ENCODE data around the gene ASAH2.
"Not testable (repeated sequence)": the region's sequence is repeated elsewhere in the genome, so short reads cannot be mapped to it uniquely, and the experiment has no call there.

ASAH2 gene

DNA sequence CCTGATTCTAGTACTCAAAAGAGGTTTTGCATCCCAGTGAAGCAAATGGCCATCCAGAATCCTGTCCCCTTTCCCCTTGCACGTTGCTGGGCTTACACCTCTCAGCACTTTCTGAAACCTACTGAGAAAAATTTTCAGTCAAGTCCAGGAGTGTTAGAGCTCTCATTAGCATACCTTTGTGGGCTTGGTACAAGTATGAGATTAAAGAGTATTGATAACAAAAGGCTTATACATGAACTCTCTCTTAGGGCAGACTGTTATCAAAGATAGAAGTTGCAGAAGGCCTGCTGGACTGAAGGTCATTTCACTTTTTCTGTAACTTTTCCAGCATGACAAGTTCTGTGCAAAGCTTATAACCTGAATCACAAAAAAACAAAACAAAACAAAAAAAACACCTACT, at the start of gene ASAH2:
Gene ASAH2, minus strand, starts transcription at position 123 of the 400 bp plus-strand sequence. CDS start 2,906 bp downstream, outside the sequence.
- no peak for DNase-seq (ENCODE audit: low spot score)

DNA sequence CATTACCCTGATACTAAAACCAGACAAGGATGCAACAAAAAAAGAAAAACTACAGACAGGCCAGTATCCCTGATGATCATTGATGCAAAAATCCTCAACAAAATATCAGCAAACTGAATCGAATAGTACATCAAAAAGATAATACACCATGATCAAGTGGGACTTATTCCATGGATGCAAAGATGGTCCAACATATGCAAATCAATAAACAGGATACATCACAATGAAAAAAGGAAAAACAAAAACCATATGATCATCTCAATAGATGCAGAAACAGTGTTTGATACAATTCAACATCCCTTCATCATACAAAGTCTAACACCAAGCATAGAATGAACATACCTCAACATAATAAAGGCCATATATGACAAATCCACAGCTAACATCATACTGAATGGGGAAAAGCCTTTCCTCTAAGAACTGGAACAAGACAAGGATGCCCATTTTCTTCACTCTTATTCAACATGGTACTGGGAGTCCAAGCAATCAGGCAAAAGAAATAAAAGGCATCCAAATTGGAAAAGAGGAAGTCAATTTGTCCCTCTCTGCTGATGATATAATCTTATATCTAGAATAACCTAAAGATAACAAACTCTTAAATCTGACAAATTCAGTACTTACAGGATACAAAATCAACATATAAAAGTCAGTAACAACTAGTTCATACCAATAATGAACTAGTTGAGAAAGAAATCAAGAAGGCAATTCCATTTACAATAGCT, 48.8 kb upstream of the ASAH2 start:
- no peak for DNase-seq (ENCODE audit: low spot score)

DNA sequence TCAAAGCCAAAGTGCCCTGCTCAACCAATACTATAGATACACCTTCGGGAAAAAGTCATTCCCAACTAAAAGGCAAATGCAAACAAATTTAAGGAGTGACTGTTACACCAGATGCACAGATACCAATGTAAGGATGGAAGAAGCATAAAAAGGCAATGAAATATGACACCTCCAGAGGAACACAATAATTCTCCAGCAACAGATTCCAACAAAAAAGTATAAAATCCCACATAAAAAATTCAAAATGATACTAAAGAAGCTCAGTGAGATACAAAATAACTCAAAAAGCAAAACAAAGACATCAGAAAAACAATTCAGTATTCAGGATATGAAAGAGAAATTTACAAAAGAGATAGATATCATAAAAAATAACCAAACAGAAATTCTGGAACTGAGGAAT, 44.1 kb upstream of the ASAH2 start:
- no peak for DNase-seq (ENCODE audit: low spot score)

DNA sequence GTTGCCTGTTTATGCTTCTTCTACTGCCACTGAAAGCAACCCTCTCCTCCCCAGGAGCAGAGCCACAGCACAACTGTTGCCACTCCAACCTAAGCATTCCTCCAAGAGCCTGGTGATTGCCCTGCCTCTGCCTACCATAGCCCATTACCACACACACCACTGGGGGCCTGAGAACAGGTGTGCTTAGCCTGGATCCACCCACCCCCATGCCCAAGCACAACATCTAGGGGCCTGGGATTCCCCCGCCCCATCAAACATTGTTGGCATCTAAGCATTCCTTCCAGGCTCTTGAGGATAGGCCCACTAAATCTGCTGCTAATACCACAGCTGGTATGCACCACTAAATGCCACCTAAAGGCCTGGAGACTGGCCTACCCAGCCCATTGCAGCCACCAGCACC, 43.3 kb upstream of the ASAH2 start:
- no peak for DNase-seq (ENCODE audit: low spot score)

DNA sequence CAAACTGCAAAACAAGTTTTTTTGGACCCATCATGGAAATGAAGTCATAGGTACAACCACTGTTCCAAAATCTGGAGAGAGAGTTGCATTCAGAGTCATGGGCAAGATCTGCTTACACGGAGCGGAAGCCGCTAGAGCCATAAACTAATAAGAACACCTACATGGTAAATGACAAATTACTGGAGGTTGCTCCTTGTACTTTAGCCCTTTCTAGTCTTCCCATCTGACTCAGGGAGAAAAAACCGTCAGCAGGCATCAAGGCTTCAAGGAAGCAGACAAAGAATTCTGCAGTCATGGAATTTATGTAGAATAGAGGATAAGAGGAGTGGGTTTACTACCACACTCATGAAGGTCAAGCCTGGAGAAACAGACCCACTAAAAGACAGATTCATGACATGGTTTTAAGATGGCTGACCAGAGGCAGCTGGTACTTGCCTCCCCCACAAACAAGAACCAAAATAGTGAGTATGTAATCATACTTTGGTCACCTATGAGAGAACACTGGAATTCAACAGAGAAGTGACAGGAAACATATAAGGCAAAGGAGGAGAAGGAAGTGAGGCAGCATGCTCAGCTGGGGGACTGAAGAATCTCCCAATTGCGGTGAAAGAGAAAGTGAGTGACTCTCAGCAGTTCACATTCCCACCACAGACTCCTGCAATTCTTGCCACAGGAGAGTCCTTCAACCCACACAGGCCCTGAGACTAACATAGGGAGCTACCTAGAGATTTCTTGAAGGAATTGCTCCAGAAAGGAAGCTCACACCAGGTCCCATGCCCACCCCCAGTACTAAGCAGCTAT, 42.4 kb upstream of the ASAH2 start:
- no peak for DNase-seq (ENCODE audit: low spot score)

DNA sequence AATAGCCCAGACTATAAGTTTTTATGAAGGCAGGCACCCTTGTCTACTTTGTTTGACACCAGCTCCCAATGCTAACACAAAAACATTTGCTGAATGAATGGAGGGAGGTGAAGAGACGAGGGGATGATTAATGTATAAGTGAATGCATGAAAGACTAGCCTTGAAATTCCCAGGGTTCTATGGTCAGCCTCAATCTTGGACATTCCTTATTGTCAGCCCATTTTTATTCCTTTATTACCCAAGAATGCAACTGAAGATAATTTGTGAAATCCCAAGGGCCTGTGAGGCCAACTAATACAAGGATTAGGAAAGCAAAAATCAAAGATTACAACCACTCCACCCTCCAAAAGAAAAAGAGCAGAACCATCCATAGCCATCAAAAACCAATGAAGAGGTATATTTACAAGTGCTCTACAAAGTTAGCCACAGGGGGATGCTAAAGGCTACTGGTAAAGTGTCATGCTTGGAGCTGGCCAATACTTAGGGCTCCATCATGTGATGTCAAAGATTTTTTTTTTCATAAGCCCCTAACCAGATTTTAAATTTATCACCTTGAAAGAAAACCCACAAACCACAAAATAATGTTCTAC, 40.0 kb upstream of the ASAH2 start:
- DNase-seq (ENCODE audit: low spot score), result no peak

DNA sequence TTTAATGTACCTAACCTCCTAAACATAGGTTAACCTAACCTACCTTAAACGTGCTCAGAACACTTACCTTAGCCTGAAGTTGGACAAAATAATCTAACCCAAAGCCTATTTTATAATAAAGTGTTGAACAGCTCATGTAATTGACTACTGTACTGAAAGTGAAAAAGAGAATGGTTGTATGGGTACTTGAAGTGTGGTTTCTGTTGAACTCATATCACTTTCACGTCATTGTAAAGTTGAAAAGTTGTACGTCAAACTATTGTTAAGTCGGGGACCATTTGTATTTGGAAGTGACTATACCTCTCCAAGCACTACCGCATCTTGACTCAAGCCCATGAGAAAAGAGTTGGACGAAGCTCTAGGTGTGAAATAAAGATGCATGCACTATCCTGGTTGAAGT, 37.9 kb upstream of the ASAH2 start:
- no peak for DNase-seq (ENCODE audit: low spot score)

DNA sequence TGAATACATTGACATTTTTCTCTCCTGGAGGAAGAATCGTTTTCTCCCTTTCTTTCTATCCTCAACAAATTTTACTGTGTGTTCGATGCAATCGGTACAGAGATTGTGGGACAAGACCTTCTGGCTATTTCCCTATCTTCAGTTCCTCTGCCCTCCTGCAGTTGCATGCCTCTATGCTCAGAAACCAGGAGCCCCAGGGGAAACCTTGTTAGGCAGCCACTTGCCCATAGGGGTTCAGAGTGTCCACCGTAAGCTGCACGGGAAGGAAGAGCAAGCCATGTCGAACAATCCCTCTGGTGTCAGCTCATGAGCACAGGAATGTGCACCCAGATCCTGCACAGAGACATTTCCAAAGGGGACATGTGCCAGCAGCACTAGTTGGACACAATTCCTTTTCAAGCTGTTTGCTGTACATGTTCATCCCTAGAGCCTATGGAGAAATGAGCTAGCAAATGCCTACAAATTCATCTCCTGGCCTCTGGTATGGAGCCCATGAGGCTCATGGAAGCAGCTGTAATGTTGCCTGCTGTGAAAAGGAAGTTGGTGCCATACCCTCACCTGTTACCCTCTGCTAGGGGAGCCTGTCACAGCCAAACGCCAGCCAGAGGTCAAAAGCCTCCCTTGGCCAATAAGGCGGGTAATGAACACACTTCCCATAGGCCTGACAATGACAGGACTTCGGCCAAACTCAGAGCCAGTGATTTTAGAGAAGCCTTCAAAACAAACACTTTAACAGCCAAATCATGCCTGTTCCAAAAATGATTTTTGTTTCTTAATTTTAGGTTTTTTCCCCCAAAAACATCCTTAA, 35.9 kb upstream of the ASAH2 start:
- DNase-seq (ENCODE audit: low spot score), result no peak

DNA sequence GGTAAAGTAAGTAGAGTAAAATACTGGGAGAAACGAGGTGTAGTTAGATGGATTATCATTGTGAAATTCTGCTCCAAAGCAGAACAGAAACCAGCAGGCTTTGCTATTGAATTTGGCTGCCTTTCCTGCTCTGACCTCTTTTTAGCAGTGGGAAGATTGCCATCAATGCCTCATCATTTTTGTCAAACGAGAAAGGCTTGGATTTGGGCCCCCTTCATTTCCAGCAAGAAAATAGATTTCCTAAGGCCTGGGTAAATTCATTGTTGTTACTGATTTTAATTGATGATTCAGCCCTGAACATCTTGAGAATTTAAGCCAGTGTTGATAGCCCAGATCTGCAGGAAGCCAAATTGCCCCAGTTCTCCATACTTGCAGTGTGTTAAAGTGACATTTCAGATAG, 35.2 kb upstream of the ASAH2 start:
- DNase-seq (ENCODE audit: low spot score), result no peak

DNA sequence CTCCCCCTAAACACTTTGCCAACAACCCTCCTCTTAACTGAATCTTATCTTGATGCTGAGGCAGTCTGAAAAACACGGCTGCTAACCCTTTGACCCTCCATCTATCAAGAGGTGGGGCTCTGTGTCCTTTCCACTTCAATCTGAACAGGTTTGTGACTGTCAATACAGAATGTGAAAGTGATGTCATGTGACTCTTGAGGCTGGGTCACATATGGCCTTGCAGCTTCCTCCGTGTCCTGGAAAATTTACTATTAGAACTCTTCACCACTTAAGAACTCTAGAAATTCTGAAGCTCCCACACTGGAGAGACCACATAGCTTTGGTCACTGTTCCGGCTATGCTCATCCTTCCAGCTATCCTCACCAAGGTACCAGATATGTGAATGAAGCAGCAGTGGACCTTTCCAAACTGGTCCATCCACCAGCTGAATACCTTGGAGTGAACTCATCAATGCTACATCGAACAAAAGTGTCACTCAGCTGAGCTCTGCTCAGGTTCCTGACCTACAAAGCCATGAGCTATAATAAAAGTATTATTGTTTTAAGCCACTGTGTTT, 30.7 kb upstream of the ASAH2 start:
- no peak for DNase-seq (ENCODE audit: low spot score)

DNA sequence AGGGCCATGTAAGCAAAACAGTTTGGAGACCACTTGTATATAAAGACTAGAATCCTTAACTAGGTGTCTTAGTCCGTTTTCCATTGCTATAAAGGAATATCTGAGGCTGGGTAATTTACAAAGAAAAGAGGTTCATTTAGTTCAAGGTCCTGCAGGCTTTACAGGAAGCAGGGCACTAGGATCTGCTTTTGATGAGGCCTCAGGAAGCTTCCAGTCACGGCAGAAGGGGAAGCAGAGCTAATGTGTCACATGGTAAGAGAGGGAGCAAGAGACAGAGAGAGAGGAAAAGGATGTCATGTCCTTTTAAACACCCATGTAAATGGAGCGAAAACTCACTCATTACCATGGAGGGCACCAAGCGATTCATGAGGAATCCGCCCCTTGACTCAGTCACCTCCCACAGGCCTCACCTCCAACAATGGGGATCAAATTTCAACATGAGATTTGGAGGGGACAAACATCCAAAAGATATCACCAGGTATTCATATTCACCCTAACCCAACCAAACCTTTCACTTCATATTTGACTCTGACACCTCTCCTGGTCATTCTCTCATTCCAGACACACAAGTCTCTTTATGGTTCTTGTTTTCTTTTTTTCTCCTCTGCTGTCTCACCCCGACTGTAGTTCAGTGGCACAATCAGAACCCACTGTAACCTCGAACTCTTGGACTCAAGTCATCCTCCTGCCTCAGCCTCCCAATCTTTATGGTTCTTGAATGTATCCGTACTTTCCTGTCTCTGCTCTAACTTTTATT, 30.1 kb upstream of the ASAH2 start:
- no peak for DNase-seq (ENCODE audit: low spot score)

DNA sequence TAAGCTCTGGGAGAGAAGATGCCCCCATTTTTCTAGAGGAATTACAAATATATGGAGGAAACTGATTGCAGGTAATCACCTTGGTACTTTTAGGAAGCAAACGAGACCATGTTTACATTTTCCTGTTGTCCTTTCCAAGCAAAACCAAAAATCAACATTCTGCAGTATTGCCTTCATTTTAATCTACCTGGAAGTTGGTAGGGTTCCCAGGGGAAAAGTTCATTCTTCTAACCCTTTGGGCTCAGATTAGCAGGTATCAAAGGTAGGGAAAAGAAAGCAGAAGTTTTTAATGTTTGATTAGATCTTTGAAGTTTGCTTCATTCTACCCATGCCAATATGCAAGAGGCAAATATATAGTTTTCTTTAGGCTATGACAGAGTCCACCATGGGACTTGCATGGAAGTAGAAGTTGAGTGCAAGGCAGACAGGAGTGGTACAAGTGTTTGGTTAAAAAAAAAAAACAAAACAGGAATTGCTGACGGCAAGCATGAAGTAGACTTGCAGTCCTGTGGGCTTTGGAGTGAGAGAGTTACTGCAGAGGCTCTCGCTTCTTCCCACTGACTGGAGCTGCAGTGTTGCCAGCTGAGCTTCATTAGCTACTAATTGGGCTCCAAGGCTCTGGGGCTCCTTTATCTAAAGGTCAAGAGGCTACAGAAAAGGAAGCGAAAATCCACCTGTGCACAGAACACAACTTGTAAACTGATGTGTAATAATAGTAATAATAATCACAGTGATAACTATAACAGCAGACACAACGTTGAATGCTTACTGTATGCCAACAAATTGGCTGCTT, 28.9 kb upstream of the ASAH2 start:
- DNase-seq (ENCODE audit: low spot score), result no peak

DNA sequence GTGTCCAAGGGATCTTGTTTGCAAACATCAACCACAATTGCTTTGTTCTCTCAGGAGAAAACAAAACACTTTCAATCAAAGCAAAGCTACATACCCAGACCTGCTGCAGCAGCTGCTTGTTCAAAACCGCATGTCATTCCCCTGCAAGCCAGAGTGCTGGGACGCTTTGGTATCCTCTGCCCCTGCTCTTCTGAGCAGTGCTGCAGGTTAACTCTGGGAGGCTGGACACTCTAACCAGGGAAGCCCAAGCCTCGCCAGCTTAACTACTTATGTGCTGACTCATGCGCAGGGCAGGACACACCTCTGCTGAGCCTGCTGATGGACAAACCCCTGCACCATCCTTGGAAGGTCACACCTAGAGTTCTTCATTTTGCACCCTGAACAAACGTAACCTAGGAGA, 28.2 kb upstream of the ASAH2 start:
- no peak for DNase-seq (ENCODE audit: low spot score)

DNA sequence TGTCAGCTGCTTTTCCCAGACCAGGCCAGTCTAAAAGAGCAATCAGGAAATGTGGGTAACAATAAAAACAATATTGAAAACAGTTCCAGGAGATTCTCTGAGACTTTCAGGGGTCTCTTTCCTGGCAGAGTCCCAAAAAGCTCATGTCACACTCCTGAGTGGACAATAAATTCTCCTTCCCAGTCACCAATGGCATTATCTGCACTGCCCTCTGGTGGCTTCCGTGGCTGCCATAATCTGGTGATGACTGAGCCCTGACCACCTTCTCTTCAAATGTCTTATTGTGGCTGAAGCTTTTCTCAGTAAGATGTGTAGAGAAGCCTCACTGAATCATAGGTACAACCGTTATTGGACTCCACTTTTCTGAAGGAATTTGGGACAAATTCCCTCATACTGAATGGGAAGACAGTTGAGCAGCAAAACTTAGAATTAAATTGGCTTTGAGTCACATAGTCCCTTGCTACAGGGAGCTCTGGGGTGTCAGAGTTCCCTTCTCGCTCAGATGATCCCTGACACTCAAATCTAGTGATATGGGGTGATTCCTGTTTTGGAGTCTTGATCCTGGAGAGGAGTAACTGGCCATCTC, 24.4 kb upstream of the ASAH2 start:
- no peak for DNase-seq (ENCODE audit: low spot score)

DNA sequence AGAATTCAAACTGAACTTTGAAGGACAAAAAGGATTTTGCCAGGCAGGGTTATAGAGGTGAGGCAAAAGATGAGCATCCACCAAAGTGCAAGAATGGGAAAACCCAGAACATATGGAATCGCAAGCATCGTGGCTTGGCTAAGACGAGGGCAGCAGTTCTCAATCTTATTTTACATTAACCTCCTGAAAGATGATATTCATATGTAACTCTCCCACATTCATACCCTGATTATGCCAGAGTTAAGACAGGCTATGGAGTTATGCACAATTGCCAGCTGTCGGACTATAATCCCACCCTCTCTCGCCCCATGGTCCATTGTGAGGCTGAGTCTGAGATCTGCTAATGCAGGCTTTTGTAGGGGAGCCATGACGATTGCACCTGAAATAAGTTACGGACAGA, 21.2 kb upstream of the ASAH2 start:
- no peak for DNase-seq (ENCODE audit: low spot score)

DNA sequence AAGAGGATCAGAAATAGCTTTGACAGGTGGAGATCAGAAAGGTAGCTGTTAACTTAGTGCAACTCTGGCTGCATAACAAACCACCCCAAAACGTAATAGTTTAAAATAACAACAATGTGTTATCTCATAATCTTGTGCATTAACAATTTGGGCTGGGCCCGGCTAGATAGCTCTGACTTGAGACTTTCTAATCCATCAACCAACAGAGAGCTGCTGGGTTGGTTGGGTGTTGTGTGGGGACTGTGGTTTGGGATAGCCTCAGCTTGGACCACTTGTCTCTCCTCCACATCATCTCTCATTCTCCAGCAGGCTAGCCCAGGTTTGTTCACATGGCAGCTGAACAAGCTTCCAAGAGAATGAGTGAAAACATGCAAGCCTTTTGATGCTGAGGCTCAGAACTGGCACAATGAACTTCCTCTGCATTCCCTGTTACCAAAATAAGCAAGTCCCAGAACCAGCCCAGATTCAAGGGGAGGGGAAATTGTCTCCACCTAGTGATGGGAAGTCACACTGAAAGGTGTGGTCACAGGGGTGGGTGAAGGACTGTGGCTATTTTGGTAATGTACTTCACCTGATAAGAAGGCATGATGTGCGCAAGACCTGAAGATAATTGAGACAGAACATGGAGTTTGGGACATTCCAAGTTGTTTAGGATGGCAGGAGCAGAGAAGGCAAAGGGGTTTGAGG, 20.4 kb upstream of the ASAH2 start:
- no peak for DNase-seq (ENCODE audit: low spot score)

DNA sequence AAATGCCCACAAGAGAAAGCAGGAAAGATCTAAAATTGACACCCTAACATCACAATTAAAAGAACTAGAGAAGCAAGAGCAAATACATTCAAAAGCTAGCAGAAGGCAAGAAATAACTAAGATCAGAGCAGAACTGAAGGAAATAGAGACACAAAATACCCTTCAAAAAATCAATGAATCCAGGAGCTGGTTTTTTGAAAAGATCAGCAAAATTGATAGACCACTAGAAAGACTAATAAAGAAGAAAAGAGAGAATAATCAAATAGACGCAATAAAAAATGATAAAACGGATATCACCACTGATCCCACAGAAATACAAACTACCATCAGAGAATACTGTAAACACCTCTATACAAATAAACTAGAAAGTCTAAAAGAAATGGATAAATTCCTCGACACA, 16.6 kb upstream of the ASAH2 start:
- not testable (repeated sequence) for DNase-seq (ENCODE audit: low spot score)

DNA sequence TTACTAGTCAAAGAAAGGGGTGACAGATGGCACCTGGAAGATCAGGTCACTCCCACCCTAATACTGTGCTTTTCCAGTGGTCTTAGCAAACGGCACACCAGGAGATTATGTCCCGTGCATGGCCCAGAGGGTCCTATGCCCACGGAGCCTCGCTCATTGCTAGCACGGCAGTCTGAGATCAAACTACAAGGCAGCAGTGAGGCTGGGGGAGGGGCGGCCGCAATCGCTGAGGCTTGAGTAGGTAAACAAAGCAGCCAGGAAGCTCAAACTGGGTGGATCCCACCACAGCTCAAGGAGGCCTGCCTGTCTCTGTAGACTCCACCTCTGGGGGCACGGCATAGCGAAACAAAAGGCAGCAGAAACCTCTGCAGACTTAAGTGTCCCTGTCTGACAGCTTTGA, 11.3 kb upstream of the ASAH2 start:
- DNase-seq (ENCODE audit: low spot score), result not testable (repeated sequence)

DNA sequence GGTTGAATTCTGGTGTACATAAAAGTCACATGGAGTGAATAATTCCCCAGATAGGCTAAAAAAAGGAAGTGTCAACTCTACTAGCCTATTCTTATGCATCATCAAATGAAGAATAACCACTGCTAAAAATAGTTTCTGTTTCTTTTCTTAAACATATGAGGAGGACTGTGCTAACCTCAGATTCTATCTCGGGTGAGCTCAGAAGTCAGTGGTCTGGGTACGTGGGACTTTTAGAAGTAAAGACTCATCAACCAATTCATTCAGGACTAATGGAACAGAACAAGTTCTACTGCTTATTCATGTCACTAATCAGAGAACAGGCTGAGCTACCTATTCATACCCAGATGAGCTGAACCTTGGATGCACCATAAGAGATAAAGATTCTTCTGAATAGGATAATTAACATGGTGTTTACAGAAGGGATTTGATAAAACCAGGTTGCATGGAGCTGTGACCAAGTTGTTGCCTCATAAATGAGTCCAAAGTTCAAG, 9.5 kb upstream of the ASAH2 start:
- no peak for DNase-seq (ENCODE audit: low spot score)
